ENCODE measurements around the gene HDDC2. TPM values are rescaled to one million over a fixed set of nuclear protein-coding genes. Genes with fewer than 3 reads are reported as not detected.

Gene HDDC2
- 10 to 100 TPM; 61.3 to 72.3 TPM for total RNA-seq

- Mint-ChIP-seq H3K36me3 (peaks cover 33% of the 10 kb centered on the region), H3K27ac (peak within 1 kb of the TSS; percentile 90), H3K27me3 (peaks cover 21% of the 10 kb centered on the region), H3K4me3 (peak within 1 kb of the TSS; percentile 92), H3K4me1 (peaks cover 38% of the 10 kb centered on the region), H3K9me3 (no peaks in the 10 kb centered on the region)
- ATAC-seq (ENCODE audit: low read depth) = peak; percentile 73
- POLR2A ChIA-PET = interaction anchor here (0.5 to 2.0 kb wide), 10 partner anchors 10 to 685 kb away, joined by 3 to 14 read pairs (median 4); partner anchors contain the start of genes NCOA7 and TRMT11
- peak; percentile 72 for DNase-seq
These were observed at the start of gene HDDC2 for GRCh38 chr6:125301435-125302391. TSS of gene HDDC2 (minus strand) at chr6:125301967. CDS start at chr6:125301932, 35 bp downstream.

- Mint-ChIP-seq H3K4me1 (no peaks in the 10 kb centered on the region), H3K36me3 (no peaks in the 10 kb centered on the region), H3K9me3 (no peaks in the 10 kb centered on the region), H3K27me3 (peaks cover 8% of the 10 kb centered on the region), H3K27ac (no peak overlapping the region), H3K4me3 (no peak overlapping the region)
- DNase-seq = no peak
- POLR2A ChIA-PET = no interaction called here
- ATAC-seq (ENCODE audit: low read depth) = no peak
These were observed 45.3 kb upstream of the HDDC2 start for GRCh38 chr6:125346926-125347563.

- POLR2A ChIA-PET = no interaction called here
- no peak overlapping the region for H3K27ac Mint-ChIP-seq
- H3K4me1 Mint-ChIP-seq = no peaks in the 10 kb centered on the region
- no peak overlapping the region for H3K4me3 Mint-ChIP-seq
- DNase-seq (no peak), ATAC-seq (ENCODE audit: low read depth) (no peak)
- peaks cover 8% of the 10 kb centered on the region for H3K27me3 Mint-ChIP-seq
- H3K9me3 Mint-ChIP-seq = no peaks in the 10 kb centered on the region
- no peaks in the 10 kb centered on the region for H3K36me3 Mint-ChIP-seq
These were observed 44.6 kb upstream of the HDDC2 start for GRCh38 chr6:125346201-125346925.

- no peaks in the 10 kb centered on the region for H3K36me3 Mint-ChIP-seq
- ATAC-seq (ENCODE audit: low read depth) (no peak), DNase-seq (no peak)
- H3K4me1 Mint-ChIP-seq = no peaks in the 10 kb centered on the region
- POLR2A ChIA-PET = no interaction called here
- H3K4me3 Mint-ChIP-seq = no peak overlapping the region
- H3K9me3 Mint-ChIP-seq = no peaks in the 10 kb centered on the region
- H3K27ac Mint-ChIP-seq = no peak overlapping the region
- no peaks in the 10 kb centered on the region for H3K27me3 Mint-ChIP-seq
These were observed 39.7 kb upstream of the HDDC2 start for GRCh38 chr6:125341460-125341859.

GRCh38 chr6:125340991-125341390 is 39.2 kb upstream of the HDDC2 start:
- Mint-ChIP-seq H3K36me3 (no peaks in the 10 kb centered on the region), H3K27ac (no peak overlapping the region), H3K4me1 (no peaks in the 10 kb centered on the region), H3K27me3 (no peaks in the 10 kb centered on the region), H3K4me3 (no peak overlapping the region), H3K9me3 (no peaks in the 10 kb centered on the region)
- DNase-seq (no peak), ATAC-seq (ENCODE audit: low read depth) (no peak)
- POLR2A ChIA-PET = no interaction called here

GRCh38 chr6:125340175-125340835 is 38.5 kb upstream of the HDDC2 start:
- no peaks in the 10 kb centered on the region for H3K9me3 Mint-ChIP-seq
- H3K27me3 Mint-ChIP-seq = peaks cover 4% of the 10 kb centered on the region
- H3K4me1 Mint-ChIP-seq = no peaks in the 10 kb centered on the region
- no peak overlapping the region for H3K27ac Mint-ChIP-seq
- no peak overlapping the region for H3K4me3 Mint-ChIP-seq
- DNase-seq (no peak), ATAC-seq (ENCODE audit: low read depth) (no peak)
- no peaks in the 10 kb centered on the region for H3K36me3 Mint-ChIP-seq
- POLR2A ChIA-PET = no interaction called here

GRCh38 chr6:125339653-125340052 is 37.9 kb upstream of the HDDC2 start:
- no peak overlapping the region for H3K4me3 Mint-ChIP-seq
- no peaks in the 10 kb centered on the region for H3K4me1 Mint-ChIP-seq
- ATAC-seq (ENCODE audit: low read depth) = no peak
- no peak for DNase-seq
- POLR2A ChIA-PET = no interaction called here
- no peak overlapping the region for H3K27ac Mint-ChIP-seq
- H3K27me3 Mint-ChIP-seq = peaks cover 5% of the 10 kb centered on the region
- no peaks in the 10 kb centered on the region for H3K9me3 Mint-ChIP-seq
- no peaks in the 10 kb centered on the region for H3K36me3 Mint-ChIP-seq

- H3K27ac Mint-ChIP-seq = no peak overlapping the region
- no peaks in the 10 kb centered on the region for H3K9me3 Mint-ChIP-seq
- no peak overlapping the region for H3K4me3 Mint-ChIP-seq
- H3K27me3 Mint-ChIP-seq = peaks cover 13% of the 10 kb centered on the region
- POLR2A ChIA-PET = no interaction called here
- no peaks in the 10 kb centered on the region for H3K4me1 Mint-ChIP-seq
- no peaks in the 10 kb centered on the region for H3K36me3 Mint-ChIP-seq
- DNase-seq = no peak
- ATAC-seq (ENCODE audit: low read depth) = no peak
These were observed 36.6 kb upstream of the HDDC2 start for GRCh38 chr6:125338381-125338780.

- DNase-seq = no peak
- H3K4me1 Mint-ChIP-seq = no peaks in the 10 kb centered on the region
- POLR2A ChIA-PET = no interaction called here
These were observed 35.9 kb upstream of the HDDC2 start for GRCh38 chr6:125337706-125338105.

GRCh38 chr6:125332664-125333063 is 30.9 kb upstream of the HDDC2 start:
- POLR2A ChIA-PET = interaction anchor here (0.6 kb wide), 1 partner anchor 427 kb away, joined by 3 read pairs; no protein-coding TSS in a partner anchor
- ATAC-seq (ENCODE audit: low read depth) (no peak), DNase-seq (no peak)
- no peaks in the 10 kb centered on the region for H3K9me3 Mint-ChIP-seq
- peaks cover 43% of the 10 kb centered on the region for H3K27me3 Mint-ChIP-seq
- no peak overlapping the region for H3K27ac Mint-ChIP-seq
- H3K36me3 Mint-ChIP-seq = no peaks in the 10 kb centered on the region
- H3K4me1 Mint-ChIP-seq = no peaks in the 10 kb centered on the region
- H3K4me3 Mint-ChIP-seq = no peak overlapping the region

More at GRCh38 chr6:125337706-125338105, 35.9 kb upstream of the HDDC2 start:
- no peak overlapping the region for H3K27ac Mint-ChIP-seq
- no peaks in the 10 kb centered on the region for H3K36me3 Mint-ChIP-seq
- peaks cover 13% of the 10 kb centered on the region for H3K27me3 Mint-ChIP-seq
- H3K9me3 Mint-ChIP-seq = no peaks in the 10 kb centered on the region
- no peak overlapping the region for H3K4me3 Mint-ChIP-seq
- no peak for ATAC-seq (ENCODE audit: low read depth)

GRCh38 chr6:125325586-125325985 is 23.8 kb upstream of the HDDC2 start:
- Mint-ChIP-seq H3K27me3 (peaks cover 27% of the 10 kb centered on the region), H3K36me3 (no peaks in the 10 kb centered on the region), H3K9me3 (no peaks in the 10 kb centered on the region), H3K4me3 (no peak overlapping the region), H3K27ac (no peak overlapping the region), H3K4me1 (no peaks in the 10 kb centered on the region)
- no peak for ATAC-seq (ENCODE audit: low read depth)
- POLR2A ChIA-PET = no interaction called here
- no peak for DNase-seq

GRCh38 chr6:125323376-125323775 is 21.6 kb upstream of the HDDC2 start:
- Mint-ChIP-seq H3K27ac (no peak overlapping the region), H3K4me1 (no peaks in the 10 kb centered on the region), H3K9me3 (no peaks in the 10 kb centered on the region), H3K27me3 (peaks cover 12% of the 10 kb centered on the region), H3K4me3 (no peak overlapping the region), H3K36me3 (no peaks in the 10 kb centered on the region)
- DNase-seq = no peak
- ATAC-seq (ENCODE audit: low read depth) = no peak
- POLR2A ChIA-PET = no interaction called here

- no peaks in the 10 kb centered on the region for H3K9me3 Mint-ChIP-seq
- peaks cover 14% of the 10 kb centered on the region for H3K27me3 Mint-ChIP-seq
- peaks cover 1% of the 10 kb centered on the region for H3K4me1 Mint-ChIP-seq
- no peak overlapping the region for H3K4me3 Mint-ChIP-seq
- no peaks in the 10 kb centered on the region for H3K36me3 Mint-ChIP-seq
- no peak for ATAC-seq (ENCODE audit: low read depth)
- no peak for DNase-seq
- no peak overlapping the region for H3K27ac Mint-ChIP-seq
- POLR2A ChIA-PET = interaction anchor here (0.9 kb wide), 1 partner anchor 443 kb away, joined by 3 read pairs; no protein-coding TSS in a partner anchor
These were observed 14.9 kb upstream of the HDDC2 start for GRCh38 chr6:125316621-125317020.

All from activated naive CD8-positive, alpha-beta T cell treated with anti-CD3 and anti-CD28 coated beads, Interleukin-2, amount 10 ng/mL, durations not matched to agents 7 days and 5 days (primary cell).